ENCODE measurements around the gene CDS2.

DNA sequence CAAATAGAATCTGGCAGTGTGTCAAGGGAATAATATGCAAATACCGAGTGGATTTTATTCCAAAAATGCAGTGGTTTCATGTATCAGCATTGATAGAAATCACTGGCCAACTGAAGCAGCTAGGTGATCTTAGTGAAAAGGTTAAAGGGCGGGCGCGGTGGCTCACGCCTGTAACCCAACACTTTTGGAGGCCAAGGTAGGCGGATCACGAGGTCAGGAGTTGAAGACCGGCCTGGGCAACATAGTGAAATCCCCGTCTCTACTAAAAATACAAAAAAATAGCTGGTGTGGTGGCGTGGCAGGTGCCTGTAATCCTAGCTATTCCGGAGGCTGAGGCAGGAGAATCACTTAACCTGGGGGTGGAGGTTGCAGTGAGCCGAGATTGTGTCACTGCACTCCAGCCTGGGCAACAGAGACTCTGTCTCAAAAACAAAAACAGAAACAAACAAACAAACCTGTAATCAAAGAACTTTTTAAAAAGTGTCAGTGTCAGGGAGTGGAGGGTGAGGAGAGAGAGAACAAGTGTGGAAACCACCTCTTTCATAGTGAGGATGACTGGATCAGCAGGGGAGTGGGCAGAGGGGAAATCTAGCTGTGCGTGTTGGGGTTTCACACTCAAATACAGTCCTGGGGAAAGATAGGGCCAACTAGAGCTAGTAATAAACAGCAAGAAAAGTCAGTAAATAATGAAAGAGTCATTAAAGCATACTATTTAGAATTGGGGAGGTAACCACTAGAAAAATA, 57.1 kb downstream of the CDS2 start:
- TF ChIP-seq, protein P1, sequence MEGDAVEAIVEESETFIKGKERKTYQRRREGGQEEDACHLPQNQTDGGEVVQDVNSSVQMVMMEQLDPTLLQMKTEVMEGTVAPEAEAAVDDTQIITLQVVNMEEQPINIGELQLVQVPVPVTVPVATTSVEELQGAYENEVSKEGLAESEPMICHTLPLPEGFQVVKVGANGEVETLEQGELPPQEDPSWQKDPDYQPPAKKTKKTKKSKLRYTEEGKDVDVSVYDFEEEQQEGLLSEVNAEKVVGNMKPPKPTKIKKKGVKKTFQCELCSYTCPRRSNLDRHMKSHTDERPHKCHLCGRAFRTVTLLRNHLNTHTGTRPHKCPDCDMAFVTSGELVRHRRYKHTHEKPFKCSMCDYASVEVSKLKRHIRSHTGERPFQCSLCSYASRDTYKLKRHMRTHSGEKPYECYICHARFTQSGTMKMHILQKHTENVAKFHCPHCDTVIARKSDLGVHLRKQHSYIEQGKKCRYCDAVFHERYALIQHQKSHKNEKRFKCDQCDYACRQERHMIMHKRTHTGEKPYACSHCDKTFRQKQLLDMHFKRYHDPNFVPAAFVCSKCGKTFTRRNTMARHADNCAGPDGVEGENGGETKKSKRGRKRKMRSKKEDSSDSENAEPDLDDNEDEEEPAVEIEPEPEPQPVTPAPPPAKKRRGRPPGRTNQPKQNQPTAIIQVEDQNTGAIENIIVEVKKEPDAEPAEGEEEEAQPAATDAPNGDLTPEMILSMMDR (conservative IDR thresholded peaks at IDR 0.05), result no peak
- TF ChIP-seq ZFX (IDR thresholded peaks at IDR 0.05), result no peak
